Natural killer cell (primary cell): ENCODE results near the gene RCCD1. TPM values are rescaled to one million over a fixed set of nuclear protein-coding genes. Genes with fewer than 3 reads are reported as not detected.
A peak's percentile ranks its signal among the peaks of the same experiment; 100 is the strongest.

Experiments used
- ATAC-seq, 3 donors: fragments of 150-1000 bp in 2 of 3; fragments of 200-7000 bp in 1 of 3; cut with Tn5 transposase; 1 replicate in 1 of 3; 2 replicates in 2 of 3; pipeline ENCODE4 v1.10.0; 2021; ENCODE audit warnings: mild to moderate bottlenecking in 2 of 3, moderate library complexity in 2 of 3
- DNase-seq, 2 donors: peaks; one replicate each; pipeline versions ENCODE4 v3.0.0 to v3.0.0-alpha.2; 2013 to 2021; ENCODE audit warnings: mixed read lengths in 1 of 2
- H3K27ac ChIP-seq: one replicate; pipeline ENCODE4 v1.5.1; 2013; ENCODE audit warnings: mild to moderate bottlenecking, low read length
- H3K27me3 ChIP-seq: one replicate; pipeline ENCODE4 v1.6.1; 2013; ENCODE audit warnings: low read length; ENCODE audit not compliant: control insufficient read depth, insufficient read depth
- H3K36me3 ChIP-seq: one replicate; pipeline ENCODE4 v1.6.1; 2013; ENCODE audit warnings: low read length; ENCODE audit not compliant: control insufficient read depth, insufficient read depth
- H3K4me1 ChIP-seq: one replicate; pipeline ENCODE4 v1.6.1; 2013; ENCODE audit warnings: low read length; ENCODE audit not compliant: control insufficient read depth, insufficient read depth
- H3K4me3 ChIP-seq: one replicate; pipeline ENCODE4 v1.5.1; 2013; ENCODE audit warnings: low read length
- H3K9me3 ChIP-seq: one replicate; pipeline ENCODE4 v1.6.1; 2013; ENCODE audit warnings: low read length; ENCODE audit not compliant: control insufficient read depth, insufficient read depth
- H3K27ac Mint-ChIP-seq, 2 donors: one replicate each; pipeline ENCODE4 v1.8.0; 2022; ENCODE audit warnings: mild to moderate bottlenecking in 2 of 2, mixed read lengths in 2 of 2, moderate library complexity in 1 of 2
- H3K27me3 Mint-ChIP-seq, 2 donors: one replicate each; pipeline ENCODE4 v1.8.0; 2022; ENCODE audit warnings: low read depth in 2 of 2, mixed read lengths in 2 of 2
- H3K36me3 Mint-ChIP-seq: one replicate; pipeline ENCODE4 v1.8.0; 2022; ENCODE audit warnings: mixed read lengths
- H3K4me1 Mint-ChIP-seq, 2 donors: one replicate each; pipeline ENCODE4 v1.8.0; 2022; ENCODE audit warnings: mixed read lengths in 2 of 2
- H3K4me3 Mint-ChIP-seq: one replicate; pipeline ENCODE4 v1.8.0; 2022; ENCODE audit warnings: mild to moderate bottlenecking, moderate library complexity, mixed read lengths
- H3K9me3 Mint-ChIP-seq, 2 donors: one replicate each; pipeline ENCODE4 v1.8.0; 2022; ENCODE audit warnings: mixed read lengths in 2 of 2
- CTCF ChIP-seq: fragments of 200-600 bp; IDR thresholded peaks from one replicate; pipeline ENCODE4 v1.8.0; 2022; ENCODE audit warnings: antibody characterized with exemption
- WGBS: methylation state at CpG from one replicate; pipeline ENCODE4 v1.1.7; 2013; ENCODE audit warnings: missing lambda C conversion rate; ENCODE audit not compliant: insufficient coverage; 5-methylcytosine and 5-hydroxymethylcytosine counted together
- intact Hi-C: fragments of 100-400 bp; cut with micrococcal nuclease; formaldehyde crosslinking; loops from one replicate; pipeline ENCODE4 v1.14.2; 2022
- total RNA-seq, 4 donors: library from RNA; stranded (reverse); fragments of 120-200 nt in 1 of 4; gene quantifications; one replicate each; pipeline versions ENCODE4 v1.2.3 to v1.2.4, GENCODE V29; 2013 to 2022

The RCCD1 gene
- total RNA-seq, 3 donors from 2014 or later (not counting 1 experiment from before 2014, with no cell fraction given), result 4.2 to 5.4 (median 5.1) TPM

GRCh38 chr15:90991587-90992285 lies 37.1 kb downstream of the RCCD1 start:
- 96% methylated on average over 6 of the region's 6 CpGs for WGBS
- ATAC-seq, result no peak

DNA sequence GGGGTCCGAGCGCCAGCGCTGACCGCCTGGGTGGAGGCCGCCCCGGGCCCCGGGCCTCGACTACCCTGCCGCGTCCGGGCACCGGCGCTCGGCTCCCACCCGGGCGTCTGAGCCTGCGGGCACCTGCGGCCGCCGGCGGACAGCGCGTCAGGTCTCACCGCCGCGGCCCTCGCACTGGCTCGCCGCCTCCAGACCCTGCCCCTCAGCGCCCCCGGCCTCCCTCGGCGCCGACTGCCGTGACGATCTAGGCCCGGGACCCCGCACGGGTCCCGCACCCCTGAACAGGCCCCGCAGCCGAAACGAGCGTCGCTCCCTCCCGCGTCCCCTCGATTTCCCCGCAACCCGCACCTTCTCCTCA lies 39.4 kb downstream of the RCCD1 start:
- Mint-ChIP-seq H3K27me3 (no peaks in the 10 kb centered on the region), H3K9me3 (no peaks in the 10 kb centered on the region), H3K36me3 (no peaks in the 10 kb centered on the region), H3K4me3 (peak overlapping the region; percentile 100), H3K4me1 (peaks cover 13% of the 10 kb centered on the region in 2 donors), H3K27ac (peak overlapping the region; percentile 94 to 98)
- intact Hi-C loops, result no loop called here
- ATAC-seq, result peak; percentile 9 to 42 (median 18)
- no peaks in the 10 kb centered on the region for H3K27me3 ChIP-seq
- no peaks in the 10 kb centered on the region for H3K9me3 ChIP-seq
- H3K4me3 ChIP-seq, result peak overlapping the region; percentile 72
- H3K36me3 ChIP-seq, result peaks cover 6% of the 10 kb centered on the region
- no peak for TF ChIP-seq CTCF
- under 1% methylated on average over 50 of the region's 50 CpGs for WGBS
- H3K27ac ChIP-seq, result peak overlapping the region; percentile 85
- peak in 1 of 2 donors; percentile 38 for DNase-seq
- peaks cover 10% of the 10 kb centered on the region for H3K4me1 ChIP-seq

More at GRCh38 chr15:90991587-90992285, 37.1 kb downstream of the RCCD1 start:
- no peaks in the 10 kb centered on the region for H3K27me3 Mint-ChIP-seq
- Histone ChIP-seq H3K27me3 (no peaks in the 10 kb centered on the region), H3K27ac (no peak overlapping the region), H3K9me3 (no peaks in the 10 kb centered on the region), H3K36me3 (no peaks in the 10 kb centered on the region), H3K4me3 (no peak overlapping the region), H3K4me1 (peaks cover 16% of the 10 kb centered on the region)
- no peaks in the 10 kb centered on the region for H3K36me3 Mint-ChIP-seq
- H3K9me3 Mint-ChIP-seq, result no peaks in the 10 kb centered on the region
- peaks cover 19 to 21% of the 10 kb centered on the region in 2 donors for H3K4me1 Mint-ChIP-seq
- no peak for DNase-seq
- H3K4me3 Mint-ChIP-seq, result peak overlapping the region; percentile 1
- no peak for TF ChIP-seq CTCF
- H3K27ac Mint-ChIP-seq, result no peak overlapping the region
- intact Hi-C loops, result no loop called here

DNA sequence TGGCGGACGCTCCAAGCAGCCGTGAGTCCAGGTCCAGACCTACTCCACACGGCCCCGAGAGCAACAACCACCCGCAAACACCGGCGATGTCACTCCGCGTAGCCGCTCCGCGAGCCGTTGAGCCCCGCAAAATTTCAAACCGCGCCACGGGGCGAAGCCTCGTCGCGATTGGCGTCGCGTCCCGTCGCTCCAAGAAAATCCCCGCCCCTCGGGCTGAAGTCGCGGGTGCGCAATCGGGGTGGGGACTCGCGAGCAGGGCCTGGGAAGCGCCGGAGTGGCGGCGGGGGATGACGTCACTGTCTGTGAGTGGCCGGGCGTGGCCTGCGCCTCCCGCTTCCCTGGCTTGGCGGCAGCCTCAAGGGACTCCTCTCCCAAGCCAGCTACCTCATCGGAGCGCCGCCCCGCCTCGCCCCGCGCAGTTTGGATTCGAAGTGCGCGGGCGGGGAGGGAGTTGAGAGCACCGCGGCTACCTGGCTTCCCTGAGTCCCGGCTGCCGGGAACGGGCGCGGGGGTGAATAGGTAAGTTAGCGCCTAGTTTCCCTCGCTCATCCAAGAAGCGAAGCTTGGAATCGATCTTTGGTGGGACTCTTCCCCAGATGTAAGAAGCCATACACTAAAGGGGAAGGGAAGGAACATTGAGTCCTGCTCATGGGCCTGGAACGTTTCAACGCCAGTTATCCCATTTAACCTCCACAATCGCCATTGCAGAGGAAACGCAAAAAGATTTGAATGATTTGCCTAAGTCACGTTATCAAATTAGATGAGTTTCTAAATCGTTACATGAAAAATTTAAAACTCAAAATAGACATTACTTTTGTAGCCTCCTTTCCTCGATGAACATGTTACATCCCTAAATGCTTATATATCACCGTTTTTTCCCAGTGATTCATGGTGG lies 40.0 kb downstream of the RCCD1 start, which contains the start of gene PRC1:
PRC1 (minus strand) TSS at position 119 of the 895 bp plus-strand sequence; CDS start at position 1, 118 bp downstream.
- ATAC-seq (peak; percentile 97 to 98 (median 98)), DNase-seq (peak; percentile 94 to 98)
- Histone ChIP-seq H3K9me3 (no peaks in the 10 kb centered on the region), H3K4me1 (peaks cover 10% of the 10 kb centered on the region), H3K4me3 (peak within 1 kb of the TSS; percentile 72), H3K27ac (peak within 1 kb of the TSS; percentile 85), H3K36me3 (peaks cover 11% of the 10 kb centered on the region), H3K27me3 (no peaks in the 10 kb centered on the region)
- H3K4me3 Mint-ChIP-seq, result peak within 1 kb of the TSS; percentile 100
- no peak for TF ChIP-seq CTCF
- no peaks in the 10 kb centered on the region for H3K27me3 Mint-ChIP-seq
- under 1% methylated on average over 73 of the region's 75 CpGs for WGBS
- peaks cover 13% of the 10 kb centered on the region in 2 donors for H3K4me1 Mint-ChIP-seq
- no peaks in the 10 kb centered on the region for H3K36me3 Mint-ChIP-seq
- intact Hi-C loops, result no loop called here
- H3K9me3 Mint-ChIP-seq, result no peaks in the 10 kb centered on the region
- H3K27ac Mint-ChIP-seq, result peak within 1 kb of the TSS; percentile 94 to 98
